ENCODE measurements around the gene FGD2. TPM values are rescaled to one million over a fixed set of nuclear protein-coding genes. Genes with fewer than 3 reads are reported as not detected.

Gene FGD2
- total and polyA plus RNA-seq, 10 of the 15 experiments (the other 5 are each of a cell fraction or from before 2014, with no cell fraction given): 5.2 to 88.1 (median 33.2) TPM

DNA sequence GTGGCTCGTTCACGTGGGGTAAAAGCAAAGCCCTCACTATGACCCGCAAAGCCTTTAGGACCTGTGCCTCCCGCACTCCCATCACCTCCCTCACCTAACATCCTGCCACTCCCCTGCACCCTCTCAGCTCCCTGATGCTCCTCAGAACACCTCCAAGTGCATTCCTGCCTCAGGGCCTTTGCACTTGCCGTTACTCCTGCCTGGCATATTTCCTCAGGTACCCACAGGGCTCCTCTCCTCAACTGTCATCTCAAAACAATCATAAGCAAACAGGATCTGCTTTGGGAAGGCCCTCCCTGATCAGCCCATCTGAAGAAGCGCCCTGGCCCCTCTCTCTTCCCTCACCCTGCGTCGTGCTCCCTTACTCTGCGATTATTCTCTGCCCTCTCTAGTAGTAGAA is 49.1 kb downstream of the FGD2 start:
- no peak for TF ChIP-seq JUNB (IDR thresholded peaks at IDR 0.05)
- TF ChIP-seq RELA (IDR thresholded peaks at IDR 0.05; ENCODE audit: borderline replicate concordance, partially characterized antibody): no peak
- TF ChIP-seq ZNF274 (IDR thresholded peaks at IDR 0.05; ENCODE audit: insufficient read depth, insufficient read length): no peak
- TF ChIP-seq RAD51 (IDR thresholded peaks at IDR 0.05): no peak
- no peak for TF ChIP-seq USF1 (IDR thresholded peaks at IDR 0.05; ENCODE audit: borderline replicate concordance, extremely low read length, insufficient read depth, low read depth, low read length)
- no peak for TF ChIP-seq PAX5 (IDR thresholded peaks at IDR 0.05; ENCODE audit: borderline replicate concordance, low read depth, low read length)
- TF ChIP-seq, protein P1, sequence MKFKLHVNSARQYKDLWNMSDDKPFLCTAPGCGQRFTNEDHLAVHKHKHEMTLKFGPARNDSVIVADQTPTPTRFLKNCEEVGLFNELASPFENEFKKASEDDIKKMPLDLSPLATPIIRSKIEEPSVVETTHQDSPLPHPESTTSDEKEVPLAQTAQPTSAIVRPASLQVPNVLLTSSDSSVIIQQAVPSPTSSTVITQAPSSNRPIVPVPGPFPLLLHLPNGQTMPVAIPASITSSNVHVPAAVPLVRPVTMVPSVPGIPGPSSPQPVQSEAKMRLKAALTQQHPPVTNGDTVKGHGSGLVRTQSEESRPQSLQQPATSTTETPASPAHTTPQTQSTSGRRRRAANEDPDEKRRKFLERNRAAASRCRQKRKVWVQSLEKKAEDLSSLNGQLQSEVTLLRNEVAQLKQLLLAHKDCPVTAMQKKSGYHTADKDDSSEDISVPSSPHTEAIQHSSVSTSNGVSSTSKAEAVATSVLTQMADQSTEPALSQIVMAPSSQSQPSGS (IDR thresholded peaks at IDR 0.05; ENCODE audit: low read length): no peak
- no peak for TF ChIP-seq RCOR1 (conservative IDR thresholded peaks at IDR 0.05; ENCODE audit: low read depth, low read length)
- TF ChIP-seq NKRF (conservative IDR thresholded peaks at IDR 0.05): no peak
- no peak for TF ChIP-seq STAT1 (conservative IDR thresholded peaks at IDR 0.05)
- TF ChIP-seq ZBED1 (IDR thresholded peaks at IDR 0.05; ENCODE audit: borderline replicate concordance): no peak
- TF ChIP-seq MEF2A (IDR thresholded peaks at IDR 0.05; ENCODE audit: insufficient read depth, low read depth, low read length): no peak
- Histone ChIP-seq H3K27me3 (replicated peaks in 1 of 2; ENCODE audit: control insufficient read depth in 2 of 2, insufficient read depth in 2 of 2, low read length in 1 of 2) (no peaks in the 10 kb centered on the region), H3K4me3 (no peak overlapping the region), H3K27ac (ENCODE audit: control insufficient read depth, insufficient read depth) (no peak overlapping the region), H3K4me1 (ENCODE audit: control insufficient read depth, insufficient read depth, low read length) (peaks cover 23% of the 10 kb centered on the region), H4K20me1 (ENCODE audit: control insufficient read depth, insufficient read depth) (no peaks in the 10 kb centered on the region), H3K79me2 (ENCODE audit: control insufficient read depth, insufficient read depth, low read length) (no peaks in the 10 kb centered on the region), H3K9me3 (replicated peaks; ENCODE audit: control insufficient read depth, insufficient read depth, low read length) (no peaks in the 10 kb centered on the region), H2AFZ (ENCODE audit: control insufficient read depth, low read depth, low read length) (no peak overlapping the region), H3K36me3 (ENCODE audit: control insufficient read depth in 2 of 2, insufficient read depth in 2 of 2, low read length in 1 of 2) (no peaks in the 10 kb centered on the region), H3K9ac (ENCODE audit: control insufficient read depth, insufficient read depth, low read length) (no peak overlapping the region), H3K4me2 (ENCODE audit: control insufficient read depth, insufficient read depth) (no peak overlapping the region)
- FAIRE-seq (no peak), ATAC-seq (no peak), DNase-seq (ENCODE audit: low read depth, low spot score) (no peak)
- ChIA-PET RAD21 (ENCODE audit: unreplicated experiment) (interaction anchor here (12.3 kb wide), 1 partner anchor 118 kb away, joined by 255 read pairs; the partner anchor contains the start of gene PIM1), CTCF (interaction anchor here (0.6 to 10.3 kb wide), 4 partner anchors 35 to 169 kb away, joined by 4 to 260 read pairs (median 96); partner anchors contain the start of gene PIM1), SMC1A (ENCODE audit: uncharacterized antibody, unreplicated experiment) (interaction anchor here (0.7 to 13.5 kb wide), 3 partner anchors 31 to 118 kb away, joined by 3 to 266 read pairs (median 3); partner anchors contain the start of gene PIM1), POLR2A (interaction anchor here (0.6 kb wide), 1 partner anchor 33 kb away, joined by 4 read pairs; no protein-coding TSS in a partner anchor)
- in situ Hi-C loops (cut with MboI) (loop anchor here (5.0 kb wide), 1 partner anchor 118 kb away; the partner anchor contains the start of gene PIM1), intact Hi-C loops (cut with micrococcal nuclease; ENCODE audit: unreplicated experiment) (loop anchor here (5.0 kb wide), 1 partner anchor 48 kb away; no protein-coding TSS in a partner anchor)
- BruUV-seq (replicated peaks): no TSS peak
- WGBS (ENCODE audit: insufficient coverage, insufficient replicate concordance, low lambda C conversion rate, missing lambda C conversion rate): 86% methylated on average over 9 of the region's 9 CpGs
